Lower leg skin (tissue), 4 donors: ENCODE data around the gene B3GLCT. TPM values are rescaled to one million over a fixed set of nuclear protein-coding genes. Genes with fewer than 3 reads are reported as not detected.
"Not testable (repeated sequence)": the region's sequence is repeated elsewhere in the genome, so short reads cannot be mapped to it uniquely, and the experiment has no call there.

Experiments used
- DNase-seq, 2 donors: peaks; one replicate each; pipeline ENCODE4 v3.0.0-alpha.2; 2019; ENCODE audit warnings: low spot score in 2 of 2
- H3K4me3 ChIP-seq: fragments of 200-600 bp; sonication (generic); 2 replicates; pipeline ENCODE4 v1.5.1; 2017; ENCODE audit warnings: mild to moderate bottlenecking, low read depth; ENCODE audit not compliant: poor library complexity, severe bottlenecking
- POLR2A ChIP-seq, 2 donors: fragments of 450-650 bp; IDR thresholded peaks; one replicate each; pipeline ENCODE4 v1.6.1; 2016 to 2017; ENCODE audit warnings: antibody characterized with exemption in 2 of 2, mild to moderate bottlenecking in 1 of 2, moderate library complexity in 1 of 2
- WGBS, 2 donors: methylation state at CpG; one replicate each; pipeline ENCODE4 v1.1.5; 2018; 5-methylcytosine and 5-hydroxymethylcytosine counted together
- intact Hi-C: fragments of 100-400 bp; cut with DNase I; formaldehyde crosslinking; loops from one replicate; pipeline ENCODE4 v1.15.0; 2023; ENCODE audit warnings: low total_unique reads
- total RNA-seq, 4 donors: library from RNA; depleted of rRNA; stranded (reverse); fragments of >200 nt; gene quantifications; one replicate each; pipeline ENCODE4 v1.1.0, GENCODE V29; 2016
- TF ChIP-seq, protein P1 (sequence below), 3 donors: fragments of 450-650 bp; IDR thresholded peaks; one replicate each; pipeline ENCODE4 v1.5.1; 2016; ENCODE audit warnings: antibody characterized with exemption in 3 of 3, mild to moderate bottlenecking in 3 of 3, moderate library complexity in 2 of 3

Gene B3GLCT
- total RNA-seq, 4 donors from 2014 or later, result 3.2 to 9.1 (median 6.2) TPM

- no peak for TF ChIP-seq POLR2A (IDR thresholded peaks at IDR 0.05)
- TF ChIP-seq, protein P1, sequence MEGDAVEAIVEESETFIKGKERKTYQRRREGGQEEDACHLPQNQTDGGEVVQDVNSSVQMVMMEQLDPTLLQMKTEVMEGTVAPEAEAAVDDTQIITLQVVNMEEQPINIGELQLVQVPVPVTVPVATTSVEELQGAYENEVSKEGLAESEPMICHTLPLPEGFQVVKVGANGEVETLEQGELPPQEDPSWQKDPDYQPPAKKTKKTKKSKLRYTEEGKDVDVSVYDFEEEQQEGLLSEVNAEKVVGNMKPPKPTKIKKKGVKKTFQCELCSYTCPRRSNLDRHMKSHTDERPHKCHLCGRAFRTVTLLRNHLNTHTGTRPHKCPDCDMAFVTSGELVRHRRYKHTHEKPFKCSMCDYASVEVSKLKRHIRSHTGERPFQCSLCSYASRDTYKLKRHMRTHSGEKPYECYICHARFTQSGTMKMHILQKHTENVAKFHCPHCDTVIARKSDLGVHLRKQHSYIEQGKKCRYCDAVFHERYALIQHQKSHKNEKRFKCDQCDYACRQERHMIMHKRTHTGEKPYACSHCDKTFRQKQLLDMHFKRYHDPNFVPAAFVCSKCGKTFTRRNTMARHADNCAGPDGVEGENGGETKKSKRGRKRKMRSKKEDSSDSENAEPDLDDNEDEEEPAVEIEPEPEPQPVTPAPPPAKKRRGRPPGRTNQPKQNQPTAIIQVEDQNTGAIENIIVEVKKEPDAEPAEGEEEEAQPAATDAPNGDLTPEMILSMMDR (IDR thresholded peaks at IDR 0.05), result no peak
- H3K4me3 ChIP-seq, result no peak overlapping the region
- intact Hi-C loops, result no loop called here
- DNase-seq, result no peak
- 78 to 87% methylated on average over 7 of the region's 7 CpGs for WGBS, 2 donors
These were observed 127.5 kb downstream of the B3GLCT start for GRCh38 chr13:31327182-31327860.

DNA sequence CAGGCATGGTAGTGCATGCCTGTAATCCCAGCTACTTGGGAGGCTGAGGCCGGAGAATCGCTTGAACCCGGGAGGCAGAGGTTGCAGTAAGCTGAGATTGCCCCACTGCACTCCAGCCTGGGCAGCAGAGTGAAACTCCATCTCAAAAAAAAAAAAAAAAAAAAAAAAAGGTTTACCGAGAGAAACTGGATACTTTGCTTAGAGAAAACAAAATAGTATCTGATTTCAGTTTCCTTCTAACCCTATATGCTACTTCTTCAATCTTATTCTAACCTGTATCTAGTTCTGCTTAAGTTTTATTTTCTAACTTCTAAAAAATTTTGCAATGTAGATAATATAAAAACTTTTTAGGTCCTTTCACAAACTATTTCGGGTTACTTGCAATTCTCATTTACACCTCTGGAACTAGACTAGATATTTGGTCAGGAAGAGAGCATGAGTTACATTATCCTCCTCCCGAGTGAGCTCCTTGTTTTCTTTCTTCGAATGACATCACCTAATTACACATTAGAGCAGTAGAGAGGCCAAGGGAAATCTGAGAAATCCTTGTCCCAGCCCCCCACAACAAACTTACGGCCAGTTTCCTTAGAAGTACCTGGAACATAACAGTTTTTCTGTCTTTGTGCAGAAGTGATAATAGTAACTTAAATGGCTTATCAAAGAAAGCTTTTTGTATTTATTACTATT is 128.9 kb downstream of the B3GLCT start:
- WGBS, 2 donors, result 87 to 88% methylated on average over 8 of the region's 8 CpGs
- no peak for DNase-seq
- TF ChIP-seq POLR2A (IDR thresholded peaks at IDR 0.05), result no peak
- TF ChIP-seq, protein P1 (IDR thresholded peaks at IDR 0.05), result no peak
- no peak overlapping the region for H3K4me3 ChIP-seq
- intact Hi-C loops, result no loop called here

DNA sequence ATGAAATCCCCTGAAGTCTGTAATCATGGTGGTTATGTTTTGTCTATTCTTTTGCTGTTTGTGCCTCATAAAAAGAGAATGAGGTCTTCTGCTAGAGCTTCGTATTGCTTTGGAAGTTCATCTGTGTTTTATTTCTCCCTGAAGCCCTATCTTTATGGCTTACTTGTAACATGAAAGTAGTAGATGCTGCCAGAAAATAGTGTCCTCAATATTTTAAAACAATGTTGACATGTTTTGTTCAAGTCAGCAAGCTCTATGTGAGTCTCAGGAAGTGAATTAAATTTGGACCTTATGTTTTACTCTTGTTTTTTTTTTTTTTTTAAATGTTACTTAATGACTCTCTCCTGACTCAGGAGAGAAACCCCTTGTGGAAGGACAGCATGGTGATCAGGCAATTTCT is 130.5 kb downstream of the B3GLCT start:
- intact Hi-C loops, result no loop called here
- TF ChIP-seq POLR2A (IDR thresholded peaks at IDR 0.05), result no peak
- TF ChIP-seq, protein P1 (IDR thresholded peaks at IDR 0.05), result no peak
- 63 to 64% methylated on average over 1 of the region's 1 CpG for WGBS, 2 donors
- H3K4me3 ChIP-seq, result no peak overlapping the region
- DNase-seq, result no peak

DNA sequence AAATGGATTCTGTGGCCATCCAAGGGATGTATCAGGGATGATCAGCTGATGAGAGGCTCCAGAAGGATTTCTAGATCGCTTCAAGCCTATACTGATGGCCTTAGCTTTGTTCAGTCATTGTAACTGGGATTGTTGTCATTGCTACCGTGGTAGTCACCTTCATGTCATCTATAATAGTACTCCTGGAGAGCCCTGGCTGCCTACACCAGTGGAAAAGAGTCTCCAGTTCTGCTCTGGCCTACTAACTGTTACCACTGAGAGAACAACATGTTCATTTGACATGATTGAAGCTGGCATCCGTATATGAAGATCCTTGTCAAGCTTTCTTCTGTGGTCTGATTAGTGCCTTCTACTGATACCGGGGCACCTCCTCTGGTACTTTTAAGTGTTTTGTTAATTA is 131.3 kb downstream of the B3GLCT start:
- no peak for TF ChIP-seq POLR2A (IDR thresholded peaks at IDR 0.05)
- TF ChIP-seq, protein P1 (IDR thresholded peaks at IDR 0.05), result no peak
- intact Hi-C loops, result no loop called here
- no peak for DNase-seq
- H3K4me3 ChIP-seq, result no peak overlapping the region
- 94 to 96% methylated on average over 4 of the region's 4 CpGs for WGBS, 2 donors

DNA sequence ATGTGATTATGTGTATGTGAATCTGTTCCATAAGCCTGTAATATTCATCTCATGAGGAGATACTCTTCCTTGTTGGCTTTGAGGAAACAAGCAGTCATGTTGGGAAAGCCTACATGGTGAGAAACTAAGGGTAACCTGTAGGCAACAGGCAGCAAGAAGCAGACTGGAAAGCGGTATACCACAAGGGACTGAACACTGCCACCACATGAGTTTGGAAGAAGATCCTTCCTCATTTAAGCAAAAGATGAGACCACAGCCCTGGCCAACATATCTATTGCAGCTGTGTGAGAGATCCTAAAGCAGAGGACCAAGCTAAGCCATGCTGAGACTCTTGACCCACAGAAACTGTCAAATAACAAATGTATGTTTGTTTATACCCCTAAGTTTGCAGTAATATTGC is 134.8 kb downstream of the B3GLCT start:
- intact Hi-C loops, result no loop called here
- no peak overlapping the region for H3K4me3 ChIP-seq
- 89 to 92% methylated on average over 1 of the region's 1 CpG for WGBS, 2 donors
- DNase-seq, result no peak
- TF ChIP-seq POLR2A (IDR thresholded peaks at IDR 0.05), result no peak

GRCh38 chr13:31334994-31335557 is 135.3 kb downstream of the B3GLCT start:
- DNase-seq, result no peak
- intact Hi-C loops, result no loop called here
- no peak overlapping the region for H3K4me3 ChIP-seq
- no peak for TF ChIP-seq POLR2A (IDR thresholded peaks at IDR 0.05)
- TF ChIP-seq, protein P1 (IDR thresholded peaks at IDR 0.05), result no peak
- 87 to 91% methylated on average over 6 of the region's 6 CpGs for WGBS, 2 donors

DNA sequence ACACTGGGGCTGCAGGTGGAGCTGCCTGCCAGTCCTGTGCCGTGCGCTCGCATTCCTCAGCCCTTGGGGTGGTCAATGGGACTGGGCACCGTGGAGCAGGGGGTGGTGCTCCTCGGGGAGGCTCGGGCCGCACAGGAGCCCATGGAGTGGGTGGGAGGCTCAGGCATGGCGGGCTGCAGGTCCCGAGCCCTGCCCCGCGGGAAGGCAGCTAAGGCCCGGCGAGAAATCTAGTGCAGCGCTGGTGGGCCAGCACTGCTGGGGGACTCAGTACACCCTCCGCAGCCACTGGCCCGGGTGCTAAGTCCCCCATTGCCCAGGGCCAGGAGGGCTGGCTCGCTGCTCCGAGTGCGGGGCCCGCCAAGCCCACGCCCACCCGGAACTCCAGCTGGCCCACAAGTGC is 139.8 kb downstream of the B3GLCT start:
- intact Hi-C loops, H3K4me3 ChIP-seq, DNase-seq: not testable (repeated sequence)
- WGBS, 2 donors, result 86 to 98% methylated on average over 7 to 10 of the region's 22 CpGs

GRCh38 chr13:31340848-31341247 is 141.1 kb downstream of the B3GLCT start:
- H3K4me3 ChIP-seq, intact Hi-C loops, DNase-seq: not testable (repeated sequence)
- 89 to 90% methylated on average over 12 of the region's 12 CpGs for WGBS, 2 donors
